ENCODE measurements around the gene RAB5B. TPM values are rescaled to one million over a fixed set of nuclear protein-coding genes. Genes with fewer than 3 reads are reported as not detected.
A peak's percentile ranks its signal among the peaks of the same experiment; 100 is the strongest.

The RAB5B gene, protein sequence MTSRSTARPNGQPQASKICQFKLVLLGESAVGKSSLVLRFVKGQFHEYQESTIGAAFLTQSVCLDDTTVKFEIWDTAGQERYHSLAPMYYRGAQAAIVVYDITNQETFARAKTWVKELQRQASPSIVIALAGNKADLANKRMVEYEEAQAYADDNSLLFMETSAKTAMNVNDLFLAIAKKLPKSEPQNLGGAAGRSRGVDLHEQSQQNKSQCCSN
- 10 to 100 TPM; 43.1 to 51.8 TPM for total RNA-seq

DNA sequence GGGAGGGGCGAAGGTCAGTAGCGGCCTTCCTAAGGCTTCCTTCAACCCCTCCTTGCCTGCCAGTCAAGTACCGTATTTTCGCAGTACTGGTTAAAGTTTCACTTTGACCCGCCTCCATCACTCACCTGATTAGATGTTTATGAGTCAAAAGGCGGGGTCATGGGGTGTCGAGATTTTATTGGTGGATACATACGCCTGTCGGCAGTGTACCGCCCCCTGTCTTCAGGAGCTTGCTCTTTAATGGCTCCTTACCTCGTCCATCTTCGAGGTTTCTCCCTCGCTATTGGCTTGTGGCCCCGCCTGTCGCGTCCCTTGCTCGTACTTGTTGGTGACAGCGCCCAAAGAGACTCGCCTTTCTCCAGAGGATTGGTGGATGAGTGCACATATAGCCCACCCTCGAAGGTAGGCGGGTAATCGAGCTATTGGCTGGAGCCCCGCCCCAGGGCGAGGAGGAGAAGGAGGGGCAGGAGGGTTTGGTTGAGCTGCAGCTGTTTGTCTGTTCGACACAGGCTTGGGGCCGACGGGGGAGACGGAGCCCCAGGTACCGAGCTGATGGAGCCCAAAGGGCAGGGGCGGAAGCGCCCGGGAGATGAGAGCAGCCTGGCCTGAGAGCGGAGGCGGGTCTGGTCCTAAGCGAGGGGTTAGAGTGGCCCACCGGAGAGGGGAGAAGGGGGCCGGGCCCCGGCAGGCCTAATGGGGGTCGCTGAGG lies at the start of gene RAB5B:
TSS of gene RAB5B (plus strand) at position 480 of the 709 bp plus-strand sequence. CDS start 12,883 bp downstream, outside the sequence.
- DNase-seq (ENCODE audit: low spot score in 2 of 2) (peak; percentile 95 to 99), ATAC-seq (peak; percentile 90 to 93)
- Mint-ChIP-seq H3K9me3 (no peaks in the 10 kb centered on the region), H3K27ac (no peak within 1 kb of the TSS), H3K36me3 (peaks cover 0 to 9% of the 10 kb centered on the region in 2 donors)

DNA sequence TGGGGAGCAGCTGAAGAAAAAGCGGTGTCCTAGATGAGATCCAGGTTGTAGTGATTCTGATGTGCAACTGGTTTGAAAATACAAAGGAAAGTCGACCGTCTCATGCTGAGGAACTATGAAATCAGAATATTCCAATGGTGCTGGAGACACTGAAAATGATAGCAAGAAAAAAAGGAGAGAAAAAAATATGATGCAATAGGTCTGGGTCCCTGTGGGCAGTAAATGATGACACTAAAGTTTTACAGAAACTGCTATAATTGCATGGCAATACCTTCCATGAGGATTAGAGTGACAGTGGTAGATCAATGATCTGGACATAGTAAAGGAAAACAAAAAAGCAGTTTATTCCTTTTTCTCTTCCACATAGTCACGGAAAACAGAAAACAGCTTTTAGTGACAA lies 48.5 kb upstream of the RAB5B start:
- DNase-seq (ENCODE audit: low spot score in 2 of 2) = no peak
- peak overlapping the region; percentile 93 to 97 for H3K27ac Mint-ChIP-seq
- peaks cover 0 to 4% of the 10 kb centered on the region in 2 donors for H3K9me3 Mint-ChIP-seq
- ATAC-seq = no peak
- H3K36me3 Mint-ChIP-seq = peaks cover 32 to 39% of the 10 kb centered on the region in 2 donors

- Mint-ChIP-seq H3K9me3 (peaks cover 0 to 4% of the 10 kb centered on the region in 2 donors), H3K27ac (peak overlapping the region; percentile 93 to 97), H3K36me3 (peaks cover 35 to 42% of the 10 kb centered on the region in 2 donors)
- ATAC-seq (no peak), DNase-seq (ENCODE audit: low spot score in 2 of 2) (no peak)
Observed at GRCh38 chr12:55925870-55926737, 47.8 kb upstream of the RAB5B start.

- DNase-seq (ENCODE audit: low spot score in 2 of 2) = peak; percentile 90 to 91
- Mint-ChIP-seq H3K36me3 (peaks cover 43 to 50% of the 10 kb centered on the region in 2 donors), H3K27ac (peak overlapping the region; percentile 94 to 97), H3K9me3 (peaks cover 0 to 4% of the 10 kb centered on the region in 2 donors)
- ATAC-seq = peak; percentile 44 to 49
Observed at GRCh38 chr12:55926738-55927587, 46.9 kb upstream of the RAB5B start.

DNA sequence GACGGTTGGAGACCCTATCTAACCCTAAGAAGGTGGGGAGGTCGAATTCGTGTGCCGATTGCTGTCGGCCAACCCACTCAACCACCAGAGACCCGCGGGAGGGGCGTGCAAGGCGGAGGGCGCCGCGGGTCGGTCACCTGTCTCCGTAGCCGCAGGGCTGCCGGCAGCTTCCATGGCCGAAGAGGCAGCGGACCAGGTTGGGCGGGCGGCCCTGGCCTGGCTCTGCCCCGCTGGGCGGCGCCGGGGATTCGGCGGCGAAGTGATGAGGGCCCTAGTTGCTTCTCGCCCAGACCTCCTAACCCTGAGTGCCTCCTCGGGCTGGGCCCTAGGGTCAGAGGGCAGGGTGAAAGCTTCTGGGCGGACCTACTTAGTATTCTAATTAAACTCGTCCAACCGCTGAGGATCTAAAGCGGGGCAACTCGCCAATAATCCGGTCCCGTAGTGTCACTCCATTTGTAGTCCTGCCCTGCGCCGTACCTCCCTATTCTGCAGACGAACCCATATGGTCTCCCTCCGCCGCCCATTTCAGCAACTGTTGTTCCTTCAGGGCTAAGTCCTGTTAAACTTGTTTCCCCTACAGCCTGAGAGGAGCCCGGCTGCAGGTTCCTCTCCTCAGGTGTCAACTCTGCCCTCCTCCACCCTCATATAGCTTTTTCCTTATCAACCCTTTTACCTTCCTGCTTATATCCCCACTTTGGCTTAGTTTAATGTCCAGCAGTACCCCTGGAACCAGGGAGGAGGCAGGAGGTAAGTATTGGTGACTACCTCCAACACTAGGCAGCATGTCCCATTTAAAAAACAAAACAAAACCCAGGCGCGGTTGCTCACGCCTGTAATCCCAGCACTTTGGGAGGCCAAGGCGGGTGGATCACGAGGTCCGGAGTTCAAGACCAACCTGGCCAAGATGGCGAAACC lies 46.0 kb upstream of the RAB5B start, which contains the start of gene PYM1:
TSS of gene PYM1 (minus strand) at position 307 of the 915 bp plus-strand sequence. CDS start at position 174, 133 bp downstream.
- Mint-ChIP-seq H3K27ac (peak within 1 kb of the TSS; percentile 97 to 98), H3K9me3 (peaks cover 0 to 4% of the 10 kb centered on the region in 2 donors), H3K36me3 (peaks cover 50 to 51% of the 10 kb centered on the region in 2 donors)
- ATAC-seq (peak; percentile 35 to 36), DNase-seq (ENCODE audit: low spot score in 2 of 2) (peak; percentile 67 to 74)

DNA sequence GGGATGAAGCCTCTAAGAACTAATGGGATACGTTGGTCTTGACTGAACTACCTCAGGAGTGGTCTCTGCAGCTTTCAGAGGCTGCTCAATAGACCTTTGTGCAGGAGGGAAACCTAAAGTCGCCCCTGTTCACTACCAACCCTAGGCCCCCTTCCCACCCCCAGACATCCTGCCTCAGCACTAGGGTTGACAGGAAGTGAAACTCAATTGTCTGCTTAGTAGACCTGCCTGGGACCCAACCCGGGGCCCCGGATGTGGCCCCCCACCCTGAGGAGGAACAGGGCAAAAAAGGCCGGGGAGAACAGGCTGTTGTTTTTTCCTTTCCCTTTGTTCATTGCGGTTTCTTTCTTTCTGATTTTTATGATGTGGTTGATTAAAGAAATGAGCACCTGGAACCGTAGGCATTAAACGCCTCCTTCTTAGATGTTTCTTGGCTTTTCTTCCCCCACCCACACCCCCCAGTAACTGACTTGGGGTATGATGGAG lies 44.5 kb upstream of the RAB5B start:
- H3K27ac Mint-ChIP-seq = peak overlapping the region; percentile 97 to 98
- H3K9me3 Mint-ChIP-seq = no peaks in the 10 kb centered on the region
- peaks cover 48 to 55% of the 10 kb centered on the region in 2 donors for H3K36me3 Mint-ChIP-seq
- ATAC-seq = peak; percentile 60 to 64
- peak; percentile 85 to 88 for DNase-seq (ENCODE audit: low spot score in 2 of 2)

- peak within 1 kb of the TSS; percentile 97 to 100 for H3K27ac Mint-ChIP-seq
- H3K9me3 Mint-ChIP-seq = no peaks in the 10 kb centered on the region
- peaks cover 39 to 51% of the 10 kb centered on the region in 2 donors for H3K36me3 Mint-ChIP-seq
- ATAC-seq = peak; percentile 40 to 60
- peak; percentile 81 to 83 for DNase-seq (ENCODE audit: low spot score in 2 of 2)
Observed at GRCh38 chr12:55930771-55931316, 43.0 kb upstream of the RAB5B start, which contains the start of gene DGKA. DGKA (plus strand) TSS chr12:55931162; CDS start chr12:55936504, 5,342 bp downstream.

DNA sequence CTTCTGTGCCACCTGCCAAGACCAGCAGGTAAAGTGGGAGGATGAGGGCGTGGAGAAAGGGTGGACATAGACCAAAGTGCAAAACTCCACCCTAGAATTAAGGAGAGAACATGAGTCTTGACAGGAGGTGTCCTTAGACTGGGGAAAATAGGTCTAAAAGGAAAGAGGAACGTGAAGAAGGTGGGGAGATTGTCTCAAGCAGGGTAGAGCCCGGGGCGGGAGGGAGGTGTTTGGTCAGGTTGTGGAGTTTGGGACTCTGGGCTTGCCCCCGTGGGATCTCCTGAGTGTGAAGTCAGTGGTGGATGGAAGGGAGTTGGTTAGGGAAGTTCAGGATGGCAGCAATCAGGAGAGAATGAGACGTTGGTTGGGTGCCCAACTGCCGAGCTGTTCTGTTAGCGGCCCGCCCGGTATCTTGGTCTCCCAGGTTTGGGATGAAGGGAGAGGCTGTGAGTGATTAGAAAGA lies 42.5 kb upstream of the RAB5B start:
- DNase-seq (ENCODE audit: low spot score in 2 of 2) = no peak
- peaks cover 37 to 48% of the 10 kb centered on the region in 2 donors for H3K36me3 Mint-ChIP-seq
- peak overlapping the region; percentile 97 to 100 for H3K27ac Mint-ChIP-seq
- no peaks in the 10 kb centered on the region for H3K9me3 Mint-ChIP-seq
- no peak for ATAC-seq

GRCh38 chr12:55931780-55932550 lies 41.9 kb upstream of the RAB5B start:
- DNase-seq (ENCODE audit: low spot score in 2 of 2) (peak in 1 of 2 donors; percentile 35), ATAC-seq (no peak)
- Mint-ChIP-seq H3K27ac (peak overlapping the region; percentile 97 to 100), H3K36me3 (peaks cover 33 to 42% of the 10 kb centered on the region in 2 donors), H3K9me3 (no peaks in the 10 kb centered on the region)

DNA sequence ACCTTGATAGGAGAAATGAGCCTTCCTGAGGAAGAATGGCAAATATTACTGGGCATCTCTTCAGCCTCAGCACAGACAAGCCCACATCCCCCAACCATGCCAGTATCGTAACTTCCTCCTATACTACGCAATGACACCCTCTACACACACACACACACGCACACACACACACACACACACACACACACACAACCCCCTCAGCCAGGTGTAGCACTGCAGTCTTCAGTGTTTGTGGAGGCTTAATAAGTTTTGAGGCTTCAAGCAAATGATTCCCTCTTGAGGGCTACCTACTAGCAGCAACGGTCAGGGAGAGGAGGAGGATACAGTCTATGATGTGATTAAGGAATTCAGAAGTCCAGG lies 41.3 kb upstream of the RAB5B start:
- Mint-ChIP-seq H3K36me3 (peaks cover 34 to 37% of the 10 kb centered on the region in 2 donors), H3K27ac (peak overlapping the region; percentile 78 to 97), H3K9me3 (no peaks in the 10 kb centered on the region)
- peak in 1 of 2 donors; percentile 9 for ATAC-seq
- no peak for DNase-seq (ENCODE audit: low spot score in 2 of 2)

DNA sequence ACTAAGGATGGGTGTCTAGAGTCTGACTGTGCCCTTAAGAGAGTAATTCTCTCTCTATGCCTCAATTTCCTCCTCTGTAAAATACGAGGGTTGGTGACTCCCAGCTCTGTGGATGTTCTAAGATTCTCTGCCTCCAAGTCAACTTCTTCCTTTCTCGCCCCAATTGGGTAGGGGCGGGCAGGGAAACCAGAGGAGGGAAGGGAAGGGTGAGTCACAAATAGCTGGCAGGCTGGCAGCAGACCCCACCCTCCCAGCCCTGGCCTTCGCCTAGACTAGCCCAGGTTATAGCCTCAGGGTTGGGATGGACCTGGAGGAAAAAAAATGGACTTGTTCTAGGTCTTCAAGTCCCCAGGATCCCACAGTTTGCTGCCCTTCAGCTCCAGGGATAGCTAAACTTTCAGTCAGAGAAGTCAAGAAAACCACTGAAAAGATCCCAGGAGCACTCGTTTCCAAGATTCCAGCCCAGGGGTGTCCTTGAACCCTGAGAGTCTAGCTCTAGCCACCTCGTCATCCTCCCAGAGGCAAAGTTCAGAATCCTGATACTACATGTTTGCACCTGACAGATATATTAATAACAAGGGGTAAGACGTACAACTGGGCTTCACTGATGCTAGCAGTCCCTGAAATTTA lies 40.6 kb upstream of the RAB5B start:
- H3K9me3 Mint-ChIP-seq = no peaks in the 10 kb centered on the region
- H3K36me3 Mint-ChIP-seq = peaks cover 30 to 37% of the 10 kb centered on the region in 2 donors
- DNase-seq (ENCODE audit: low spot score in 2 of 2) = no peak
- H3K27ac Mint-ChIP-seq = peak overlapping the region; percentile 82 to 97
- peak in 1 of 2 donors; percentile 13 for ATAC-seq

- Mint-ChIP-seq H3K36me3 (peaks cover 34 to 37% of the 10 kb centered on the region in 2 donors), H3K27ac (peak overlapping the region; percentile 82 to 97)
Observed at GRCh38 chr12:55933799-55934742, 39.8 kb upstream of the RAB5B start.

More at GRCh38 chr12:55933799-55934742, 39.8 kb upstream of the RAB5B start:
- H3K9me3 Mint-ChIP-seq = no peaks in the 10 kb centered on the region
- ATAC-seq (no peak), DNase-seq (ENCODE audit: low spot score in 2 of 2) (no peak)
